C4-2B (cell line): ENCODE results near the gene SEMA4D.

Experiments
- ZFX ChIP-seq: fragments of 450-650 bp; IDR thresholded peaks from 2 replicates; pipeline ENCODE4 v1.6.1; 2017
- TF ChIP-seq, protein P1 (sequence below): fragments of 450-650 bp; conservative IDR thresholded peaks from 2 replicates; pipeline ENCODE4 v1.5.1; 2017; ENCODE audit warnings: mild to moderate bottlenecking

DNA sequence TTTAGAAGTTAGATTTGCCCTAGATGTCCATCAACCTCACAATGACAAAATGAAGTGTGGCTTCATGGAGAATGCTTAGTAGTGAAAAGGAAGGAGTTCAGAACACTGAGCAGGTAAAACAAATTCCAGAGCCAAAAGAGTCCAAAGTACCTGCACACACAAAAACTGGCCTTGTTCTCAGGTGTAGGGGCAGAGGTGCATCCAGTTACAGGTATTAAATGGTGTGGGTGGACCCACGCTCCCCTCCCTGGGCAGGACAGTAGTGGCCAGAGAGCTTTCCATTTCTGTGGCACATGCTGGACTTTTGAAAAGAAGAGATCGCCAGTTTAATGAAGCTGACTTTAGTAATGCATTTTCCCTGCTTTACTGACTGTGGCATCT is 132.4 kb downstream of the SEMA4D start:
- TF ChIP-seq, protein P1, sequence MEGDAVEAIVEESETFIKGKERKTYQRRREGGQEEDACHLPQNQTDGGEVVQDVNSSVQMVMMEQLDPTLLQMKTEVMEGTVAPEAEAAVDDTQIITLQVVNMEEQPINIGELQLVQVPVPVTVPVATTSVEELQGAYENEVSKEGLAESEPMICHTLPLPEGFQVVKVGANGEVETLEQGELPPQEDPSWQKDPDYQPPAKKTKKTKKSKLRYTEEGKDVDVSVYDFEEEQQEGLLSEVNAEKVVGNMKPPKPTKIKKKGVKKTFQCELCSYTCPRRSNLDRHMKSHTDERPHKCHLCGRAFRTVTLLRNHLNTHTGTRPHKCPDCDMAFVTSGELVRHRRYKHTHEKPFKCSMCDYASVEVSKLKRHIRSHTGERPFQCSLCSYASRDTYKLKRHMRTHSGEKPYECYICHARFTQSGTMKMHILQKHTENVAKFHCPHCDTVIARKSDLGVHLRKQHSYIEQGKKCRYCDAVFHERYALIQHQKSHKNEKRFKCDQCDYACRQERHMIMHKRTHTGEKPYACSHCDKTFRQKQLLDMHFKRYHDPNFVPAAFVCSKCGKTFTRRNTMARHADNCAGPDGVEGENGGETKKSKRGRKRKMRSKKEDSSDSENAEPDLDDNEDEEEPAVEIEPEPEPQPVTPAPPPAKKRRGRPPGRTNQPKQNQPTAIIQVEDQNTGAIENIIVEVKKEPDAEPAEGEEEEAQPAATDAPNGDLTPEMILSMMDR: no peak
- no peak for TF ChIP-seq ZFX
